OCI-LY7 (cell line): ENCODE measurements around the gene INSL3. TPM values are rescaled to one million over a fixed set of nuclear protein-coding genes. Genes with fewer than 3 reads are reported as not detected.

Experiments
- BruUV-seq: library from RNA; stranded (reverse); fragments of 400-500 nt; replicated peaks from 2 replicates; lab custom pipeline; 2021; lab: Mats Ljungman, UMichigan
- CTCF ChIA-PET: fragments of 300-600 bp; sonication (Branson Sonifier 250); formaldehyde crosslinking; loops from one replicate; lab custom pipeline; 2022; ENCODE audit warnings: antibody characterized with exemption; ENCODE audit not compliant: unreplicated experiment; lab: Charles Lee
- POLR2A ChIA-PET: fragments of 300-600 bp; sonication (Branson Sonifier 250); formaldehyde crosslinking; loops from one replicate; lab custom pipeline; 2022; ENCODE audit warnings: antibody characterized with exemption; lab: Charles Lee
- DNase-seq: peaks from one replicate; pipeline ENCODE4 v3.0.0-alpha.2; 2015; ENCODE audit warnings: low spot score
- H2AFZ ChIP-seq: fragments of 200-600 bp; sonication (generic), shearing (Covaris generic); 2 replicates; pipeline ENCODE4 v1.6.1; 2014; ENCODE audit warnings: mild to moderate bottlenecking, antibody characterized with exemption, low read length, moderate library complexity
- H3K27ac ChIP-seq: fragments of 200-600 bp; sonication (generic); 2 replicates; pipeline ENCODE4 v1.5.1; 2014; ENCODE audit warnings: mixed run types, low read depth, mild to moderate bottlenecking, moderate library complexity, low read length, inconsistent platforms; ENCODE audit not compliant: poor library complexity, severe bottlenecking
- H3K36me3 ChIP-seq: fragments of 200-600 bp; sonication (generic); 2 replicates; pipeline ENCODE4 v1.6.1; 2014; ENCODE audit warnings: mild to moderate bottlenecking, antibody characterized with exemption, low read length, moderate library complexity, mixed read lengths; ENCODE audit not compliant: insufficient read depth
- H3K4me1 ChIP-seq: fragments of 200-600 bp; sonication (generic); 2 replicates; pipeline ENCODE4 v1.5.1; 2014; ENCODE audit warnings: mild to moderate bottlenecking, low read length; ENCODE audit not compliant: insufficient read depth, poor library complexity, severe bottlenecking
- H3K4me2 ChIP-seq: fragments of 200-600 bp; sonication (generic); 2 replicates; pipeline ENCODE4 v1.6.1; 2014; ENCODE audit warnings: mild to moderate bottlenecking, low read length
- H3K4me3 ChIP-seq: fragments of 200-600 bp; sonication (generic); 2 replicates; pipeline ENCODE4 v1.5.1; 2014; ENCODE audit warnings: mild to moderate bottlenecking, low read depth, low read length; ENCODE audit not compliant: poor library complexity, severe bottlenecking
- H3K79me2 ChIP-seq: fragments of 200-600 bp; sonication (generic); 2 replicates; pipeline ENCODE4 v1.6.1; 2016; ENCODE audit warnings: low read depth, mild to moderate bottlenecking, low read length, moderate library complexity, mixed read lengths; ENCODE audit not compliant: insufficient read depth
- H3K9me2 ChIP-seq: fragments of 200-600 bp; sonication (generic); 2 replicates; pipeline ENCODE4 v1.6.1; 2016; ENCODE audit warnings: mild to moderate bottlenecking, low read length, mixed read lengths; ENCODE audit not compliant: insufficient read depth
- H3K9me3 ChIP-seq: fragments of 200-600 bp; sonication (generic); 2 replicates; pipeline ENCODE4 v1.6.1; 2014; ENCODE audit warnings: mild to moderate bottlenecking, mixed run types, low read length, mixed read lengths
- H4K20me1 ChIP-seq: fragments of 200-600 bp; sonication (generic); 2 replicates; pipeline ENCODE4 v1.6.1; 2014; ENCODE audit warnings: mild to moderate bottlenecking, antibody characterized with exemption, low read length, moderate library complexity, mixed read lengths; ENCODE audit not compliant: insufficient read depth
- CTCF ChIP-seq: fragments of 200-600 bp; sonication (generic); conservative IDR thresholded peaks from 2 replicates; pipeline ENCODE4 v1.5.1; 2014; ENCODE audit warnings: mild to moderate bottlenecking, antibody characterized with exemption, low read length, moderate library complexity, mixed read lengths
- EZH2phosphoT487 ChIP-seq: fragments of 200-600 bp; sonication (generic); IDR thresholded peaks from 2 replicates; pipeline ENCODE4 v1.6.1; 2018; ENCODE audit warnings: low read depth, borderline replicate concordance, mild to moderate bottlenecking, mixed run types, antibody characterized with exemption, low read length, moderate library complexity, mixed read lengths
- intact Hi-C: fragments of 100-400 bp; cut with micrococcal nuclease; formaldehyde crosslinking; loops from one replicate; pipeline ENCODE4 v1.10.0; 2022; ENCODE audit not compliant: unreplicated experiment
- total RNA-seq, 2 experiments: library from RNA; depleted of rRNA in 1 of 2; stranded (reverse); fragments of >200 nt in 1 of 2; shearing (Covaris generic) in 1 of 2; gene quantifications; 2 replicates each; pipeline ENCODE4 v1.2.3, GENCODE V29; 2014 to 2022

The INSL3 gene
- total RNA-seq, 2 experiments from 2014 or later = 0.25 to 0.38 TPM

DNA sequence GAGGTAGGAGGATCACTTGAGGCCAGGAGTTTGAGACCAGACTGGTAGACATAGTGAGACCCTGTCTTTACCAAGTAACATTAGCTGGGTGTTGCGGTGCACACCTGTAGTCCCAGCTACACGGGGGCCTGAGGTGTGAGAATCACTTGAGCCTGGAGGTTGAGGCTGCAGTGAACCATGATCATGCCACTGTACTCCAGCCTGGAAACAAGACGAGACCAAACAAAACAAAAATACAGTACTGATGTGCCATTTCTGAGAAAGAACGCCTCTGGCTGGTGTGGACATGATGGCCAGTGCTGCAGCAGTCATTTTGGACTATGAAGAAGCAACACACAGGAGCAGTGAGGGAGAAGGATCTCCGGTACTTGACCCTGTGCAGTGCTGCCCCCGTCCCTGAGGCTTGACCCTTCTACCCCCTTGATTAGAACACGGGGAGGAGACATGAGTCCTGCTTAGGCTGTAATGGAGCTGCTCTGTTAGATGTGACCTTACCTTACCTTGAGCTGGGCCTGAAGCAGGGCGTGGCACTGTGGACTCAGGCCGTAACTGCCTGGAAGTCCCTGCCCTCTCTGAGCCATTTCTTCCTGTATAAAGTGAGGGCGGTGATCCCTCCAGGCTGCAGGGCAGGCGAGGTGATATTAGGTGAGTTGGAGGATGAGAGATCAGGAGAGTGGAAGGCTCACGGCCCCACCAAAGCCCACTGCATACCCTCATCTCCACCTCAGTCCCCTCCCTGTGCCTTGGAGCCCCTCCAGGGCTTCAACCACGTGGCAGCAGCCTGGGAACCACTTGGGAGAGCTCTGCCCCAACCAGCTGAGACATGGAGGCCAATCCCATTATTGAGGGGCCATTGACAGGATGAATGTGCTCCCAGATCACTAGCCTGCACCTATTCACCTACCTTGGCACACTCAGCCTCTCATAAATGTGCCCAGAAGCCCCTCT, 44.3 kb upstream of the INSL3 start:
- no peaks in the 10 kb centered on the region for H3K9me2 ChIP-seq
- H3K4me3 ChIP-seq = no peak overlapping the region
- intact Hi-C loops = no loop called here
- no peak for DNase-seq
- BruUV-seq = no TSS peak
- no peaks in the 10 kb centered on the region for H3K9me3 ChIP-seq
- H3K27ac ChIP-seq = peak overlapping the region; percentile 31
- H4K20me1 ChIP-seq = peaks cover 18% of the 10 kb centered on the region
- peaks cover 31% of the 10 kb centered on the region for H3K4me1 ChIP-seq
- TF ChIP-seq EZH2phosphoT487 = no peak
- TF ChIP-seq CTCF = no peak
- ChIA-PET POLR2A (interaction anchor here (0.6 to 1.1 kb wide), 3 partner anchors 32 to 163 kb away, joined by 3 to 6 read pairs (median 5); no protein-coding TSS in a partner anchor), CTCF (no interaction called here)
- H3K4me2 ChIP-seq = no peak overlapping the region
- peaks cover 48% of the 10 kb centered on the region for H3K36me3 ChIP-seq
- peaks cover 19% of the 10 kb centered on the region for H3K79me2 ChIP-seq
- no peak overlapping the region for H2AFZ ChIP-seq

GRCh38 chr19:17863520-17864182, 42.3 kb upstream of the INSL3 start:
- no peaks in the 10 kb centered on the region for H3K9me2 ChIP-seq
- H3K79me2 ChIP-seq = peaks cover 28% of the 10 kb centered on the region
- TF ChIP-seq CTCF (no peak), EZH2phosphoT487 (no peak)
- H3K36me3 ChIP-seq = peaks cover 56% of the 10 kb centered on the region
- ChIA-PET CTCF (no interaction called here), POLR2A (interaction anchor here (0.6 to 0.8 kb wide), 2 partner anchors 56 to 727 kb away, joined by 4 to 5 read pairs; no protein-coding TSS in a partner anchor)
- no peaks in the 10 kb centered on the region for H3K9me3 ChIP-seq
- H3K4me2 ChIP-seq = no peak overlapping the region
- intact Hi-C loops = no loop called here
- no TSS peak for BruUV-seq
- H3K4me3 ChIP-seq = no peak overlapping the region
- no peak overlapping the region for H2AFZ ChIP-seq
- no peak for DNase-seq
- H4K20me1 ChIP-seq = peaks cover 21% of the 10 kb centered on the region
- peak overlapping the region; percentile 65 for H3K27ac ChIP-seq
- H3K4me1 ChIP-seq = peaks cover 36% of the 10 kb centered on the region
